HG02588 (cell line): Measurements from ENCODE around the gene PIF1.

Experiments used
- ATAC-seq: cut with Tn5 transposase; IDR thresholded peaks from one replicate; pipeline ENCODE4 v1.9.1; 2021; ENCODE audit warnings: mild to moderate bottlenecking, moderate library complexity; ENCODE audit not compliant: unreplicated experiment

The PIF1 gene

GRCh38 chr15:64776402-64776786 is 49.1 kb downstream of the PIF1 start:
- ATAC-seq, result no peak

- ATAC-seq, result no peak
Observed at GRCh38 chr15:64775551-64776401, 49.7 kb downstream of the PIF1 start, which contains the start of gene RBPMS2. Gene RBPMS2 (minus strand): TSS chr15:64775589. CDS start chr15:64775319, 270 bp downstream.

- ATAC-seq, result no peak
Observed at GRCh38 chr15:64774629-64775493, 50.6 kb downstream of the PIF1 start.

- no peak for ATAC-seq
Observed at GRCh38 chr15:64774037-64774628, 51.3 kb downstream of the PIF1 start.

GRCh38 chr15:64773606-64774005 is 51.8 kb downstream of the PIF1 start:
- ATAC-seq, result no peak

- ATAC-seq, result no peak
Observed at GRCh38 chr15:64772964-64773363, 52.5 kb downstream of the PIF1 start.

- no peak for ATAC-seq
Observed at GRCh38 chr15:64772488-64772887, 53.0 kb downstream of the PIF1 start.

- ATAC-seq, result no peak
Observed at GRCh38 chr15:64770626-64771025, 54.8 kb downstream of the PIF1 start.

GRCh38 chr15:64767203-64767602 is 58.2 kb downstream of the PIF1 start:
- no peak for ATAC-seq

- ATAC-seq, result no peak
Observed at GRCh38 chr15:64766058-64766457, 59.4 kb downstream of the PIF1 start.
